ENCODE measurements around the gene SETD1B.

DNA sequence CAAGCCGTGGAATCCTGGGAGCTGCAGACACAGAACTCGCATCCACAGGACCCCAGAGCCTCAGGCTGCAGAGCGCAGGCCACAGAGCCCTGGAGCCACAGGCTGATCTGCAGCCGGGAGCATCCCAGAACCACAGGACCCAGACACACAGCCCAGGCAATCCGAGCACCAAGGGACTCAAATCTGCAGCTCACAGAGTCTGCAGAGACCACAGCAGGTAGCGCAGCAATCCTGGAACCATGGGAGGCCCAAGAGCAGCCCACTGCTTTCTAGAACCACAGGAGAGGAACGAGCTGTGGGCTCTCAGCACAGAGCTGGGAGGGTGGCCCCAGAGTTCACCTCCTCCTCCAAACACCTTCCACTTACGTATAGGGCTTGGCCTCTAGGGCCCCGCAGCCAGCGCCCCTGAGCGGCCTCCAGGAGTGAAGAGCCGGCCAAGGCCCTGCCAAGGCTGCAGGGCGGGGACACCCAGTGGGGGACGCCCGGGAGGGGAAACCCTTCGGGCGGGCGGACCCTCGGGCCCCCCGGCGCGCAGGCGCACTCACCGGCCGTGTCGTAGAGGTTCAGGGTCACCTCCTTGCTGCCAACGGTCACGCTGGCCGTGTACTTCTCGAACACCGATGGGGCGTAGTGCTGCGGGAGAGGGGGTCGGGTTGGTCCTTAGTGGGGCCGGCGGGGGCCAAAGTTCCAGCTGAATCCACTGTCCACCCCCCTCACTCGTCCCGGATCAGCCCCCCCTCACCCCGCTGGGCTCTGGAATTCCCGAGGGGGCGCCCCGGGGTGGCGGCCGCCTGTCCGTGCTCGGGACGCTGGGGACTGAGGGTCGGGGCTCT lies 11.0 kb upstream of the SETD1B start:
- TF ChIP-seq, protein P1, sequence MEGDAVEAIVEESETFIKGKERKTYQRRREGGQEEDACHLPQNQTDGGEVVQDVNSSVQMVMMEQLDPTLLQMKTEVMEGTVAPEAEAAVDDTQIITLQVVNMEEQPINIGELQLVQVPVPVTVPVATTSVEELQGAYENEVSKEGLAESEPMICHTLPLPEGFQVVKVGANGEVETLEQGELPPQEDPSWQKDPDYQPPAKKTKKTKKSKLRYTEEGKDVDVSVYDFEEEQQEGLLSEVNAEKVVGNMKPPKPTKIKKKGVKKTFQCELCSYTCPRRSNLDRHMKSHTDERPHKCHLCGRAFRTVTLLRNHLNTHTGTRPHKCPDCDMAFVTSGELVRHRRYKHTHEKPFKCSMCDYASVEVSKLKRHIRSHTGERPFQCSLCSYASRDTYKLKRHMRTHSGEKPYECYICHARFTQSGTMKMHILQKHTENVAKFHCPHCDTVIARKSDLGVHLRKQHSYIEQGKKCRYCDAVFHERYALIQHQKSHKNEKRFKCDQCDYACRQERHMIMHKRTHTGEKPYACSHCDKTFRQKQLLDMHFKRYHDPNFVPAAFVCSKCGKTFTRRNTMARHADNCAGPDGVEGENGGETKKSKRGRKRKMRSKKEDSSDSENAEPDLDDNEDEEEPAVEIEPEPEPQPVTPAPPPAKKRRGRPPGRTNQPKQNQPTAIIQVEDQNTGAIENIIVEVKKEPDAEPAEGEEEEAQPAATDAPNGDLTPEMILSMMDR (IDR thresholded peaks at IDR 0.05), result no peak
- TF ChIP-seq EZH2 (IDR thresholded peaks at IDR 0.05; ENCODE audit: borderline replicate concordance, insufficient read depth, low read depth, low read length, poor library complexity, severe bottlenecking), result no peak
